Spinal cord (tissue), 10 donors: ENCODE results near the gene CNOT9. TPM values are rescaled to one million over a fixed set of nuclear protein-coding genes. Genes with fewer than 3 reads are reported as not detected.

Source experiments
- DNase-seq, 6 donors: peaks; one replicate each; pipeline versions ENCODE4 v3.0.0 to v3.0.0-alpha.2; 2013 to 2015; ENCODE audit warnings: low spot score in 6 of 6, low read depth in 4 of 6
- H3K27ac ChIP-seq: one replicate; pipeline ENCODE4 v1.5.1; 2013; ENCODE audit warnings: low read depth, low read length, control low read depth
- H3K27me3 ChIP-seq: one replicate; pipeline ENCODE4 v1.6.1; 2013; ENCODE audit warnings: low read length; ENCODE audit not compliant: control insufficient read depth, insufficient read depth
- H3K36me3 ChIP-seq: one replicate; pipeline ENCODE4 v1.6.1; 2013; ENCODE audit warnings: low read length; ENCODE audit not compliant: control insufficient read depth, insufficient read depth
- H3K4me1 ChIP-seq: one replicate; pipeline ENCODE4 v1.6.1; 2013; ENCODE audit warnings: low read length; ENCODE audit not compliant: control insufficient read depth, insufficient read depth
- H3K4me3 ChIP-seq: one replicate; pipeline ENCODE4 v1.5.1; 2013; ENCODE audit warnings: low read depth, low read length, control low read depth
- H3K9me3 ChIP-seq: one replicate; pipeline ENCODE4 v1.6.1; 2013; ENCODE audit warnings: low read length; ENCODE audit not compliant: control insufficient read depth, insufficient read depth
- WGBS: methylation state at CpG from one replicate; pipeline ENCODE4 v1.1.5; 2013; ENCODE audit warnings: missing lambda C conversion rate; ENCODE audit not compliant: insufficient coverage; 5-methylcytosine and 5-hydroxymethylcytosine counted together
- polyA plus RNA-seq, 2 donors: library from polyadenylated mRNA; unstranded; fragments of 120-200 nt; gene quantifications; one replicate each; pipeline ENCODE4 v1.2.1, GENCODE V29; 2013; ENCODE audit not compliant: insufficient read length in 2 of 2
- small RNA-seq: library from RNA; depleted of rRNA; stranded (forward); fragments of <200 nt; gene quantifications from one replicate; pipeline ENCODE3, GENCODE V24; 2014; ENCODE audit warnings: low replicate concordance
- total RNA-seq, 2 donors: library from RNA; depleted of rRNA in 1 of 2; stranded (reverse); fragments of 120-200 nt in 1 of 2; fragments of >200 nt in 1 of 2; gene quantifications; one replicate each; pipeline versions ENCODE4 v1.2.3 to v1.2.4, GENCODE V29; 2013 to 2014
- donor health status: healthy.

Gene CNOT9
- total and polyA plus RNA-seq, 4 donors: 37.9 to 54.3 (median 50.5) TPM

DNA sequence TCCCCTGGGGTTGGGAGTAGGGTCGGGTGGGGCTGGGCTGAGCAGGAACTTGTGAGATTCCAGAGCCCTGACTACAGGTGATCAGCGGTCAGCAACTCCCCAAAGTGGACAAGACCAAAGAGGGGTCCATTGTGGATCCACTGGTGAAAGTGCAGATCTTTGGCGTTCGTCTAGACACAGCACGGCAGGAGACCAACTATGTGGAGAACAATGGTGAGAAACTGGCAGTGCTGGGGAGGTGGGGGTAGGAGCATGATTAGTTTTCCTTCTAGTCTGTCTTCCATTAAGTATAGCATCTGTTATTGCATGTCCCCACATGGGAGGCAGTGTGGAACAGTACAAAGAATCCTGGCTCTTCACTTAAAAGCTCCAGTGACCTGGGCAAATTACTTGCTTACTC, 67.1 kb downstream of the CNOT9 start:
- WGBS: 100% methylated on average over 2 of the region's 5 CpGs
- H3K27ac ChIP-seq: no peak overlapping the region
- H3K4me3 ChIP-seq: no peak overlapping the region
- no peaks in the 10 kb centered on the region for H3K4me1 ChIP-seq
- H3K36me3 ChIP-seq: peaks cover 60% of the 10 kb centered on the region
- DNase-seq: no peak
- no peaks in the 10 kb centered on the region for H3K27me3 ChIP-seq
- H3K9me3 ChIP-seq: no peaks in the 10 kb centered on the region

GRCh38 chr2:218638372-218638771, 69.7 kb downstream of the CNOT9 start:
- DNase-seq: no peak
- no peak overlapping the region for H3K4me3 ChIP-seq
- H3K36me3 ChIP-seq: peaks cover 82% of the 10 kb centered on the region
- H3K27ac ChIP-seq: no peak overlapping the region
- H3K27me3 ChIP-seq: no peaks in the 10 kb centered on the region
- 98% methylated on average over 18 of the region's 18 CpGs for WGBS
- no peaks in the 10 kb centered on the region for H3K4me1 ChIP-seq
- H3K9me3 ChIP-seq: no peaks in the 10 kb centered on the region

GRCh38 chr2:218642121-218642656, 73.5 kb downstream of the CNOT9 start:
- Histone ChIP-seq H3K27me3 (no peaks in the 10 kb centered on the region), H3K9me3 (no peaks in the 10 kb centered on the region), H3K4me1 (no peaks in the 10 kb centered on the region), H3K36me3 (peaks cover 89% of the 10 kb centered on the region), H3K27ac (no peak overlapping the region), H3K4me3 (no peak overlapping the region)
- WGBS: 95% methylated on average over 18 of the region's 18 CpGs
- no peak for DNase-seq

DNA sequence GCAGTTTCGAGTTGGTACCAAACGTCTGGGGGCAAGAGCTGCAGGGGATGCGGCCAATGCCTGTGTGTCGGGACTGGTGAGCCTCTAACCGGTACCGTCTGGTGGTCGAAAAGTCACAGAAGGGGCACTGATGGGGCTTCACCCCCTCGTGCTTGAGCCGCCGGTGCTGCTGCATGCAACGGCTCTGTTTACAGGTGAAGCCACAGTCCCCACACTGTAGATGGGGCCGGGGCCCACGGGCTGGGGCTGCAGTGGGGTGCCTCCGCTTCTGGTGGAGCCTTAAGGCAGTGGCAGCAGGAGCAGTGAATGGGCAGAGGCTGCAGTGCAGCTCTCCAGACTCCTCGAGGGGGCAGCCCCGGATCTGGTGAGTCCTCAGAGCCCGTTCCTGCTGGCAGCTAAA, 74.1 kb downstream of the CNOT9 start:
- no peaks in the 10 kb centered on the region for H3K27me3 ChIP-seq
- 94% methylated on average over 17 of the region's 17 CpGs for WGBS
- no peaks in the 10 kb centered on the region for H3K9me3 ChIP-seq
- H3K36me3 ChIP-seq: peaks cover 88% of the 10 kb centered on the region
- H3K4me3 ChIP-seq: no peak overlapping the region
- DNase-seq: no peak
- no peaks in the 10 kb centered on the region for H3K4me1 ChIP-seq
- H3K27ac ChIP-seq: no peak overlapping the region

DNA sequence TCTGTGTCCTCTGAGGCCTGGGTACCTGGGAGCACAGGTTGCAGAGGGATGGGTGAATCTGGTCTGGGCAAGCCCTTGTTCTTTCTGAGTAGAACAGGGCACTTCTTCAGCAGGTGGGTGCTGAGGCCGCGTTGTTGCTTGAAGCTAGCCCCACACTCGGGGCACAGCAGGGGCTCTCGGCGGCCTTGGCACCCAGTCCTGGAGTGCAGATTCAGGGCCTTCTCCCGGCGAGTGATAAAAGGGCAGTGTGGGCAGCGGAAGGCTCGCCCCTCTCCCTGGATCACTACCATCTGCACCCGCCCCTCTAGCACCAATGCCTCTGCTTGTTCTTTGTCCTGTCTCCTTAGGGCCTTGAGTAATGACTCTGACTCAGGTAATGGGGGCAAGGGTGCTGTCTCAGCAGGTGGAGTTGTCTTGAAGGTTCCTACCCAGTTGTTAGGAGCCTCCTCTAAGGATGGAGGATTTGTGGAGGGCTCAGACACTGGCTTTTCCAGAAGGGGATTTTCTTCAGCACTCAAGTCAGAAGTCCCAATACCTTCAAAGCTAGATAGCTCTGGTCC, 75.2 kb downstream of the CNOT9 start:
- Histone ChIP-seq H3K9me3 (no peaks in the 10 kb centered on the region), H3K4me3 (no peak overlapping the region), H3K27ac (no peak overlapping the region), H3K4me1 (no peaks in the 10 kb centered on the region), H3K27me3 (no peaks in the 10 kb centered on the region), H3K36me3 (peaks cover 84% of the 10 kb centered on the region)
- WGBS: 92% methylated on average over 7 of the region's 10 CpGs
- DNase-seq: no peak

DNA sequence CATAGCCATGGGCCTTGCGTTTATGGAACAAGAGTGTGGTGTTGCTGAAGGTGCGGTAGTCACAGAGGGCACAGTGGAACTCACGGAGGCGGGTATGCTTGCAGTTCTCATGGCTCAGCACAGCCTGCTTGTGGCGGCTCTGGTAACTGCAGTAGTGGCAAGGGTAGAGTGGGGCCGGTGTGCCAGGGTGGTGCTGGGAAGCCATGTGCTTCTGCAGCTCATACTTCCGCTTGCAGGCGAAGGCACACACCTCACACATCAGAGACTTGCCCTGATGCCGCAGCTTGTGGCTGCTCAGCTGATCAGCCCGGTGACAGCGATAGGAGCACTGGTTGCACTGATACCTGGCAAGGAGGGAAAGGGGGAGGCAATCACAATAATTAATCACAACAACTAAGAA, 76.1 kb downstream of the CNOT9 start:
- H3K27me3 ChIP-seq: no peaks in the 10 kb centered on the region
- no peaks in the 10 kb centered on the region for H3K9me3 ChIP-seq
- H3K27ac ChIP-seq: no peak overlapping the region
- H3K36me3 ChIP-seq: peaks cover 84% of the 10 kb centered on the region
- H3K4me1 ChIP-seq: no peaks in the 10 kb centered on the region
- no peak overlapping the region for H3K4me3 ChIP-seq
- WGBS: 96% methylated on average over 5 of the region's 11 CpGs
- no peak for DNase-seq

GRCh38 chr2:218645126-218645525, 76.5 kb downstream of the CNOT9 start:
- H3K36me3 ChIP-seq: peaks cover 82% of the 10 kb centered on the region
- H3K4me3 ChIP-seq: no peak overlapping the region
- WGBS: 100% methylated on average over 1 of the region's 1 CpG
- no peaks in the 10 kb centered on the region for H3K9me3 ChIP-seq
- H3K4me1 ChIP-seq: no peaks in the 10 kb centered on the region
- no peak overlapping the region for H3K27ac ChIP-seq
- no peaks in the 10 kb centered on the region for H3K27me3 ChIP-seq
- DNase-seq: no peak

Small RNA genes lying within 50 kb of the gene (small RNA-seq; reads per million reads assigned to genes)
- not detected for gene RNU6-136P

Other genes with a start within 250 kb of the CNOT9 start
- gene CATIP, start 212.0 kb upstream of the CNOT9 start, total RNA-seq: 1 to 10 TPM; 1.2 to 6.6 TPM
- 1 to 10 TPM; 3.4 to 4.4 TPM for gene CATIP, start 212.0 kb upstream of the CNOT9 start, polyA plus RNA-seq
- 1 to 10 TPM; 1.9 to 5.0 TPM for gene SLC11A1, start 186.6 kb upstream of the CNOT9 start, total RNA-seq
- gene SLC11A1, start 186.6 kb upstream of the CNOT9 start, polyA plus RNA-seq: 1 to 10 TPM; 1.5 to 4.0 TPM
- 100 to 1,000 TPM in 1 of 2 donors, 10 to 100 TPM in 1; 31.6 to 104 TPM for gene CTDSP1, start 169.0 kb upstream of the CNOT9 start, total RNA-seq
- gene CTDSP1, start 169.0 kb upstream of the CNOT9 start, polyA plus RNA-seq: 10 to 100 TPM; 69.6 to 78.4 TPM
- under 1 TPM in 1 of 2 donors, not detected in 1; 0.11 TPM for gene VIL1, start 149.7 kb upstream of the CNOT9 start, total RNA-seq
- gene VIL1, start 149.7 kb upstream of the CNOT9 start, polyA plus RNA-seq: 1 to 10 TPM in 1 of 2 donors, under 1 TPM in 1; 0.48 to 1.3 TPM
- gene USP37, start 488 bp upstream of the CNOT9 start, total RNA-seq: 10 to 100 TPM; 16.5 to 29.7 TPM
- 10 to 100 TPM in 1 of 2 donors, 1 to 10 TPM in 1; 8.7 to 10.4 TPM for gene USP37, start 488 bp upstream of the CNOT9 start, polyA plus RNA-seq
- 1 to 10 TPM; 8.3 to 9.0 TPM for gene PLCD4, start 39.1 kb downstream of the CNOT9 start, total RNA-seq
- 10 to 100 TPM in 1 of 2 donors, 1 to 10 TPM in 1; 7.0 to 12.8 TPM for gene PLCD4, start 39.1 kb downstream of the CNOT9 start, polyA plus RNA-seq
- gene ZNF142, start 90.8 kb downstream of the CNOT9 start, total RNA-seq: 10 to 100 TPM; 10.8 to 13.2 TPM
- gene ZNF142, start 90.8 kb downstream of the CNOT9 start, polyA plus RNA-seq: 10 to 100 TPM; 25.1 to 25.8 TPM
- 10 to 100 TPM; 25.0 to 42.9 TPM for gene BCS1L, start 90.8 kb downstream of the CNOT9 start, total RNA-seq
- gene BCS1L, start 90.8 kb downstream of the CNOT9 start, polyA plus RNA-seq: 10 to 100 TPM; 56.8 to 64.2 TPM
- 10 to 100 TPM; 28.3 to 41.8 TPM for gene RNF25, start 103.2 kb downstream of the CNOT9 start, total RNA-seq
- 10 to 100 TPM; 57.6 to 61.5 TPM for gene RNF25, start 103.2 kb downstream of the CNOT9 start, polyA plus RNA-seq
- 10 to 100 TPM; 24.9 to 61.3 TPM for gene STK36, start 103.2 kb downstream of the CNOT9 start, total RNA-seq
- gene STK36, start 103.2 kb downstream of the CNOT9 start, polyA plus RNA-seq: 10 to 100 TPM; 62.2 to 89.1 TPM
- 10 to 100 TPM; 14.2 to 29.8 TPM for gene TTLL4, start 142.0 kb downstream of the CNOT9 start, total RNA-seq
- 10 to 100 TPM; 29.0 to 37.4 TPM for gene TTLL4, start 142.0 kb downstream of the CNOT9 start, polyA plus RNA-seq
- 10 to 100 TPM; 12.1 to 49.0 TPM for gene CYP27A1, start 213.3 kb downstream of the CNOT9 start, total RNA-seq
- gene CYP27A1, start 213.3 kb downstream of the CNOT9 start, polyA plus RNA-seq: 10 to 100 TPM; 10.3 to 18.5 TPM